Osteoblast (primary cell): ENCODE results near the gene MSANTD4. TPM values are rescaled to one million over a fixed set of nuclear protein-coding genes. Genes with fewer than 3 reads are reported as not detected.
"Not testable (repeated sequence)": the region's sequence is repeated elsewhere in the genome, so short reads cannot be mapped to it uniquely, and the experiment has no call there.

ENCODE experiments used
- DNase-seq: peaks from one replicate; pipeline ENCODE4 v3.0.0; 2011; ENCODE audit warnings: low spot score, mixed read lengths; ENCODE audit not compliant: insufficient read length; ENCODE audit errors: missing footprints
- H2AFZ ChIP-seq: 2 replicates; pipeline ENCODE4 v1.6.0; 2011; ENCODE audit warnings: mild to moderate bottlenecking, low read length
- H3K27ac ChIP-seq: 2 replicates; pipeline ENCODE4 v1.5.1; 2011; ENCODE audit warnings: mild to moderate bottlenecking, low read depth, low read length, moderate library complexity
- H3K27me3 ChIP-seq: 2 replicates; pipeline ENCODE4 v1.6.0; 2012; ENCODE audit warnings: mild to moderate bottlenecking, control low read depth, inconsistent platforms, low read length, moderate library complexity; ENCODE audit not compliant: insufficient read depth
- H3K36me3 ChIP-seq: 2 replicates; pipeline ENCODE4 v1.5.1; 2011; ENCODE audit warnings: mild to moderate bottlenecking, low read length, control low read depth, moderate library complexity; ENCODE audit not compliant: insufficient read depth
- H3K4me1 ChIP-seq: 2 replicates; pipeline ENCODE4 v1.5.1; 2011; ENCODE audit warnings: mild to moderate bottlenecking, low read length, control low read depth, moderate library complexity; ENCODE audit not compliant: insufficient read depth
- H3K4me2 ChIP-seq: 2 replicates; pipeline ENCODE4 v1.6.0; 2011; ENCODE audit warnings: mild to moderate bottlenecking, low read length; ENCODE audit not compliant: insufficient read depth
- H3K4me3 ChIP-seq: fragments of 200-600 bp; sonication (generic); 3 replicates; pipeline ENCODE4 v1.5.1; 2012; ENCODE audit warnings: mild to moderate bottlenecking, low read length, inconsistent platforms; ENCODE audit not compliant: insufficient read depth
- H3K79me2 ChIP-seq: 2 replicates; pipeline ENCODE4 v1.6.0; 2012; ENCODE audit warnings: mild to moderate bottlenecking, low read length, control low read depth, inconsistent platforms; ENCODE audit not compliant: insufficient read depth
- H3K9me3 ChIP-seq: 2 replicates; pipeline ENCODE4 v1.5.1; 2011; ENCODE audit warnings: low read depth, low read length, control low read depth
- H4K20me1 ChIP-seq: 2 replicates; pipeline ENCODE4 v1.6.0; 2012; ENCODE audit warnings: mild to moderate bottlenecking, low read length, control low read depth; ENCODE audit not compliant: insufficient read depth
- CTCF ChIP-seq: IDR thresholded peaks from 2 replicates; pipeline ENCODE4 v1.5.1; 2011; ENCODE audit warnings: mild to moderate bottlenecking, low read depth, low read length, moderate library complexity; ENCODE audit errors: extremely low read depth
- total RNA-seq: library from RNA; depleted of rRNA; stranded (reverse); fragments of >200 nt; gene quantifications from 2 replicates; pipeline ENCODE4 v1.2.3, GENCODE V29; 2012

MSANTD4 gene
- total RNA-seq, 1 donor, result 34.4 TPM

GRCh38 chr11:106014620-106015019 is 7.4 kb downstream of the MSANTD4 start:
- Histone ChIP-seq H4K20me1 (no peaks in the 10 kb centered on the region), H3K36me3 (peaks cover 11% of the 10 kb centered on the region), H3K4me3 (no peak overlapping the region), H3K4me1 (peaks cover 23% of the 10 kb centered on the region), H3K4me2 (no peak overlapping the region), H3K27ac (no peak overlapping the region), H3K79me2 (peaks cover 68% of the 10 kb centered on the region), H2AFZ (no peak overlapping the region), H3K27me3 (no peaks in the 10 kb centered on the region), H3K9me3 (no peaks in the 10 kb centered on the region)
- no peak for TF ChIP-seq CTCF
- DNase-seq, result no peak

- H3K9me3 ChIP-seq, result no peaks in the 10 kb centered on the region
- H3K4me3 ChIP-seq, result no peak overlapping the region
- TF ChIP-seq CTCF, result no peak
- H3K27ac ChIP-seq, result no peak overlapping the region
- H4K20me1 ChIP-seq, result no peaks in the 10 kb centered on the region
- H3K27me3 ChIP-seq, result no peaks in the 10 kb centered on the region
- peaks cover 17% of the 10 kb centered on the region for H3K36me3 ChIP-seq
- H3K79me2 ChIP-seq, result peaks cover 69% of the 10 kb centered on the region
- no peak for DNase-seq
- peaks cover 23% of the 10 kb centered on the region for H3K4me1 ChIP-seq
- H3K4me2 ChIP-seq, result no peak overlapping the region
- H2AFZ ChIP-seq, result no peak overlapping the region
Observed at GRCh38 chr11:106014035-106014434, 8.0 kb downstream of the MSANTD4 start.

GRCh38 chr11:106012744-106013143 is 9.3 kb downstream of the MSANTD4 start:
- peaks cover 65% of the 10 kb centered on the region for H3K79me2 ChIP-seq
- peak; percentile 25 for DNase-seq
- H3K9me3 ChIP-seq, result no peaks in the 10 kb centered on the region
- peak overlapping the region; percentile 79 for H3K27ac ChIP-seq
- no peak overlapping the region for H3K4me3 ChIP-seq
- H3K27me3 ChIP-seq, result no peaks in the 10 kb centered on the region
- peaks cover 23% of the 10 kb centered on the region for H3K4me1 ChIP-seq
- no peak for TF ChIP-seq CTCF
- no peaks in the 10 kb centered on the region for H4K20me1 ChIP-seq
- H3K36me3 ChIP-seq, result peaks cover 26% of the 10 kb centered on the region
- no peak overlapping the region for H2AFZ ChIP-seq
- peak overlapping the region; percentile 30 for H3K4me2 ChIP-seq

- Histone ChIP-seq H3K4me1 (peaks cover 23% of the 10 kb centered on the region), H3K27me3 (no peaks in the 10 kb centered on the region), H3K4me3 (no peak overlapping the region), H3K79me2 (peaks cover 61% of the 10 kb centered on the region), H3K9me3 (no peaks in the 10 kb centered on the region), H3K27ac (no peak overlapping the region), H3K4me2 (peak overlapping the region; percentile 30), H2AFZ (no peak overlapping the region), H4K20me1 (no peaks in the 10 kb centered on the region), H3K36me3 (peaks cover 30% of the 10 kb centered on the region)
- peak; percentile 14 for DNase-seq
- TF ChIP-seq CTCF, result no peak
Observed at GRCh38 chr11:106011481-106011880, 10.6 kb downstream of the MSANTD4 start.

- Histone ChIP-seq H3K36me3 (peaks cover 14% of the 10 kb centered on the region), H3K79me2 (peaks cover 16% of the 10 kb centered on the region)
- not testable (repeated sequence) for H3K4me2 ChIP-seq, H3K27ac ChIP-seq, H3K27me3 ChIP-seq, H2AFZ ChIP-seq, DNase-seq, H3K4me3 ChIP-seq, H4K20me1 ChIP-seq, H3K9me3 ChIP-seq, H3K4me1 ChIP-seq
Observed at GRCh38 chr11:106003094-106003493, 18.9 kb downstream of the MSANTD4 start.
